NCI-H146 (cell line): ENCODE data around the gene SLC7A7.
"Not testable (repeated sequence)": the region's sequence is repeated elsewhere in the genome, so short reads cannot be mapped to it uniquely, and the experiment has no call there.

Experiments
- DNase-seq: peaks from one replicate; lab custom pipeline; 2025; lab: John Stamatoyannopoulos, UW

SLC7A7 gene

GRCh38 chr14:22843123-22843925 is 28.1 kb upstream of the SLC7A7 start:
- DNase-seq: no peak

DNA sequence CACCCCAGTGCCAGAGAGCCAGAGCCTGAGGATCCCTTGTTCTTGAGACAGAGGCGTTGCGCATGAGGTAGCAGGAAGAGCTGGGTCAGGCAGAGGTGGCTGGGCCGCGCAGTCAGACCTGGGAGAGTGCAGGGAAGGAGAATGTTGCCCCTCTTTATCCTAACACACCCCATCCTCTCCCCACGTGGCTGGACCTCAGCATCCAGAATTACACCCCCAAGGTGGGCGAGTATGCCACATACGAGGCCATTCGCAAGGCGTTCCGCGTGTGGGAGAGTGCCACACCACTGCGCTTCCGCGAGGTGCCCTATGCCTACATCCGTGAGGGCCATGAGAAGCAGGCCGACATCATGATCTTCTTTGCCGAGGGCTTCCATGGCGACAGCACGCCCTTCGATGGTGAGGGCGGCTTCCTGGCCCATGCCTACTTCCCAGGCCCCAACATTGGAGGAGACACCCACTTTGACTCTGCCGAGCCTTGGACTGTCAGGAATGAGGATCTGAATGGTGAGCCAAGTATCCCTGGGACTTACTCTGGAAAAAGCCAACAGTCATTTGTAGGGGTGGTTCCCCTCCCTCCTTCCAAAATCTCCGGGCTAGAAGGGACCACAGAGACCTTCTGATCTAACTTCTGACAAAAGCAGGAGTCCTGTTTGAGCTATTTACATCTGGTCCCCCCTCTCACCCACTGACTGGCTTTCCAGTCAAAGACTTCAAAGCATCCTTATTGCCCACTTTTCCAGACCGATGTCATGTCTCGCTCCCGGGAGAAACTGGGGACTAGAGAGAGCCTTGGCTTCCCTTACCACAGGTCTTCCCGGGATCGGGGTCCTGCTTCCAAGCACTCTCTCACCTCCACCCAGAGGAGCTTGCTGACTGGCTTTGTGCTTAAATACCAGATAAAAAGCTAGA is 27.2 kb upstream of the SLC7A7 start:
- DNase-seq: no peak

- no peak for DNase-seq
These were observed 26.5 kb upstream of the SLC7A7 start for GRCh38 chr14:22841769-22842168.

GRCh38 chr14:22841311-22841710 is 26.1 kb upstream of the SLC7A7 start:
- no peak for DNase-seq

DNA sequence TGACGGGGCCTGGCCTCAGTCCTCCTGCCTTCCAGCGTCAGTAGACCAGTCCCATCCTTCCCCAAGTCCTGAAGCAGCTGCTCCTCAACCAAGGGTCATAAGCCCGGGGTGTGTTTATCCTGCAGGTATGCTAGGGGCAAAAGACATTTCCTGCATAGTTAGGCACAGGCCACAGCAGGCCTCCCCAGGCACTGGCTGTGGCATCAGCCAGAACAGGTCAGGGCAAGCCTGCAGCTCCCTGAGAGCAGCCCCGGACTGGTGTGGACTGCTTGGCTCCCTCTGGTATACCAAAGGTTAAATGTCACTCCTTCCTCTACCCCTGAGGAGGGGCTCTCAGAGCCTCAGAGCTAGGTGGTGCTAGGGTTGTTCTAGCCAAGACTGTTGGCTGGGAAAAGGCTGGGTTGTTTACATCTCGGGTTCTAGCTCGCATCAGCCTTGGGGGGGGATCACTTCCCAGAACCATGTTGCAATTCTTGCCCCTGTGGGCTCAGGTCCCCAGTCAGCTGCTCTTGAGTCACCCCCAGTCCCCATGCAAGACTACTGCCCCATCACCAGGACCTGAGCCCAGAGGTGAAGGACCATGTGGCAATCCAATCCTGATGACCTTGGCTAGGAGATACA is 24.0 kb upstream of the SLC7A7 start:
- no peak for DNase-seq

DNA sequence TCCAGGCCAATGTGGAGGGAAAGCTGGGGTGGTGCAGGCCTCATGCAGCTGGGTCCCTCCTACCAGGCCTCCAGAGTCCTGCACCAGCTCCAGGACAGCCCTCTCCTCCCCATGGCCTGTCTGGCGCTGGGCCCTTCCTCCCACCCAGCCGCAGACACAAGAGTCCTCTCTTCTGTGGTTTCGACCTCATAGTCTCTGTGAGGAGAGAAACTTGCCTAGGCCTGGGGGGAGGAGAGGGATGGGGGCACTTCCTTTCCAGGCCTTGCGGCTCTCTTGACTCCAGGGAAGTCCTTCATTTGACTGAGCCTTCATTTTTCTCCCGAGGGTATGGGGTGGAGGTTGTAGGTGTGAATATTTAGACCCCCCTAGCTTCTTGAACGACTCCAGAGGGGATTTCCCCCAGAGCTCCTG is 23.4 kb upstream of the SLC7A7 start:
- DNase-seq: no peak

DNA sequence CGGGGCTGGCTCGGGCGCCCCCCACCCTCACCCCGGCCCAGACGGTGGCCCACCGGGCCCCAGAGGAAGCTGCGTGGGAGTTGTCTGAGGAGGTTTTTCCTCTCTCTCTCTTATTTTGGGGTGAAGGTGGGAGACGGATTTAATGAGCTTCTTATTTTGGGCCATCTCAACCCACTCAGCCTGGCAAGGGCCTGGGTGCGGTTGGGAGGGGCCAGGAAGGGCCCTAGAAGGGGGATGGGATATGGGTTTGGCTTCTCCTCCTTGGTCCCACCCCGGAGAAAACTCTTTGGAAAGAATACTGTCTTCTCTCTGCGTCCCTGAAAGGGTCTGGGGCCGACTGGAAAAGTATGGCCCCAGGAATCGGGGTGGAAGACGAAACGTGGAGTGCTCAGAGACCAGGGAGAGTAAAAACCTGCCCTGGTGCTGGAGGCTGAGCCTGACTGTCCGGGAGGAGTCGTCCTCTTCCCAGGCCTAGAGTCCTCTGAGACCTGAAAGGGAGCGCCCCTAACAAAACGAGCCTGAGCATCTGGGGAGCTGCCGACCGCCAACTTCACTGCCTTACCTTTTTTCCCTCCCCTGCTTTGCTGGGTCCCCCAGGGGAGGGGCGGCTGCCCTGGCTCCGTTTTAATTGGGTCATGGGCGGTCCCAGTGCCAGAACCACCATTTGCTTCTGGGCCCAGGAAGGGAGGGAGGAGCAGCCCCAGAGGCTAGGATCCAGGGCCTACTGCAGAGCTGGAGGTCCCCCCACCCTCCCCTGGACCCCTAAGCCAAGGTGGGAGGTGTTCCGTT is 22.7 kb upstream of the SLC7A7 start:
- DNase-seq: no peak

DNA sequence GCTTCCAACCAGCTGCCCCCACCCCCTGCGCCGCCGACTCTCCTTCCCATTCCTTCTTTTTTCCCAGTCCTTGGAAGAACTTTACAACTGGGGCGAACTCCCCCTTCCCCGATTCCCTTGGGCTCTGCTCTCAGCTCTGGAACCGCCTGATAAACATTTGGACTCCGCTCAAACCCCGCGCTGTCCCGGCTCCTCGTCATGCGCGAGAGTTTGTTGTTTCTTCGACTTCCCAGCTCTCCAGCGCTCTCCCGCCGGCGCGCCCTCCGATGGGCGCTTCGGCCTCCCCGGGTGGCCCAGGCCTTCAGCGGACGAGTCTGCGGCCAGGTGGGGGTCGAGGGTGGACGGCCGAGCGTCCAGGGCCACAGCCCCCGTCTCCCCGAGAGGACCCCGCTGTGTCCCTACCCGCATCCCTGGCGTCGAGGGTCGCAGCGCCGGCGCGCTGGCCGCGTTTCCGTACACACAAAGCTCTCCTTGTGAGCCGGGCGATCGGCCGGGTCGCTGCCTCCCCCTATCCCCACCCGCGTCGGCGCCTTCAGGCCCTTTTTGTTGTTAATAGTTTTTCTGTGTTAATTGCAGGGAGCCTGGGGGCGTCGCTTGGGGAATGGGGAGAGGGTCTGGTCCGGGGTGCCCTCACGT is 22.0 kb upstream of the SLC7A7 start:
- DNase-seq: peak; percentile 17

DNA sequence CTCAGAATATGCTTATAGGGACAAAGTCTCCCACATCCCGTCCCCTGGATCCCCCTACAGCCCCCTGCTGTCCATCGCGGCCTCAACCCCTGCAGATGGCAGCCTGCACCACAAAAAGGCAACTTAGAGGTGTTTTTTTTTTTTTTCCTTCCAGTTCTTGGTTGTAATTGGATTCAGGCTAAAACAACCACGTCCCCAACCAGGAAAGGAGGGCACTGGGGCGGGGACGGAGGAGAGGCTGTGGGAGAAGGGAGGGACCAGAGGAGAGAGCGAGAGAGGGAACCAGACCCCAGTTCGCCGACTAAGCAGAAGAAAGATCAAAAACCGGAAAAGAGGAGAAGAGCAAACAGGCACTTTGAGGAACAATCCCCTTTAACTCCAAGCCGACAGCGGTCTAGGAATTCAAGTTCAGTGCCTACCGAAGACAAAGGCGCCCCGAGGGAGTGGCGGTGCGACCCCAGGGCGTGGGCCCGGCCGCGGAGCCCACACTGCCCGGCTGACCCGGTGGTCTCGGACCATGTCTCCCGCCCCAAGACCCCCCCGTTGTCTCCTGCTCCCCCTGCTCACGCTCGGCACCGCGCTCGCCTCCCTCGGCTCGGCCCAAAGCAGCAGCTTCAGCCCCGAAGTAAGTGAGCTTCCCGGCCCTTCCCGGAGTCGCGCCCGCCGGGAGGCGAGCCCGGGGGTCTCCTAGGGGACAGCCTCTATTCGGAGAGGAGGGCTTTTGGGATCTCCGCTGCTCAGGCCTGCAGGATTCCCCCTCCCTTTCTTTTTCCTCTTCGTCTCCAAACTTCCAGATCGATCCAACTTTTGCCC is 21.3 kb upstream of the SLC7A7 start, which contains the start of gene MMP14:
MMP14 (plus strand) TSS at position 285 of the 813 bp plus-strand sequence; CDS start at position 518, 233 bp downstream.
- no peak for DNase-seq

DNA sequence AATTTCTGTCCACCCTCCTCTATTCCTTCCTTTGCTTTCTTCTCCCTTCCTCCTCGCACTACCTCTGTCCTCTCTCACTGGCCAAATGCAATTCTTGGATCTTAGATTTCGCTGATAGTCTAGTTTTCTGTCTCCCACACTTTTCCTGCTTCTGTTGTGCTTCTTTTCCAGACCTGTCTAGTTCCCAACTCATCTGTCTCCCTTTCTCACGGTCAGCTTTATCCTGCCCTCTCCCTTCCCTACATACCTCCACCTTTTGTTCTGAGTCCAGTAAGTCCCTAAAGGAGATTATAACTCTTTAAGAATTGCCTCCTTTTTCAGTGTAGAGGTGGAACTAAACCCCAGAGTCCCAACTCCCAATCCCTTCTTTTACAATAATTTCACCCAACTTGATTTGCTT is 20.3 kb upstream of the SLC7A7 start:
- DNase-seq: no peak

GRCh38 chr14:22830443-22831010 is 15.3 kb upstream of the SLC7A7 start:
- DNase-seq: no peak

DNA sequence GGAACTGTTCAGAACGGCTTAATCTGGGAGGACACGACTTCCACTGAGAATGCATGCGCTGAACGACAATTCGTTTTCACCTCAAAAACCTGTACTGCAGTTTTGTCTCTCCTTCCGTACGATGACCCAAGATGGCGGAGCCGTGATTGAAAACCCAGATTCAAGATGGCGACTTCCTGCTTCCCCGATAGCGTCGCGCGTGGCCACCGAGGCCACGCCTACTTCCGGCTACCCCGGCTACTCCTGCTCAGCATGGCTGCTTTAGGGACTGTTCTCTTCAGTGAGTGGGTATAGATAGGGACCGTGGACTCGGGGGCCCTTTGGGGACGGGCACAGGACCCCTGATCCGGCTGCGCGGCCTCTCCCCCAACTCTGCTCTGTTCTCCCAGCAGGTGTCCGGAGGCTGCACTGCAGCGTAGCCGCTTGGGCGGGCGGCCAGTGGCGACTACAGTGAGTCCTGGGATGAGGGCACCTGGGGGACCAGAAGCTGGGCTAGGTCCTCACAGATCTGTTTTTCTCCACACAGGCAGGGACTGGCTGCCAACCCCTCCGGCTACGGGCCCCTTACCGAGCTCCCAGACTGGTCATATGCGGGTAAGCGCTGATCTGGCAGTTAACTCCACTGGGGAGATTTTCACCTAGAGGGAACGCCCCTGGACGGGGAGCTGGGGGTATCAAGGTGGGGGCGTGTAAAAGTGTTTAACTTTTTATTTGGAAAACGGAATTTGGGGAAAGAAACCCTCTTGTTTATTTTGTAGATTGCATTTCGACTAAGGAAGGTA is 14.6 kb upstream of the SLC7A7 start, which contains the start of gene MRPL52:
MRPL52 (plus strand) TSS at position 227 of the 782 bp plus-strand sequence; CDS start at position 253, 26 bp downstream.
- DNase-seq: peak; percentile 89

GRCh38 chr14:22829076-22829660 is 13.9 kb upstream of the SLC7A7 start:
- DNase-seq: not testable (repeated sequence)

- peak; percentile 10 for DNase-seq
These were observed 9.6 kb upstream of the SLC7A7 start for GRCh38 chr14:22824711-22825359.

DNA sequence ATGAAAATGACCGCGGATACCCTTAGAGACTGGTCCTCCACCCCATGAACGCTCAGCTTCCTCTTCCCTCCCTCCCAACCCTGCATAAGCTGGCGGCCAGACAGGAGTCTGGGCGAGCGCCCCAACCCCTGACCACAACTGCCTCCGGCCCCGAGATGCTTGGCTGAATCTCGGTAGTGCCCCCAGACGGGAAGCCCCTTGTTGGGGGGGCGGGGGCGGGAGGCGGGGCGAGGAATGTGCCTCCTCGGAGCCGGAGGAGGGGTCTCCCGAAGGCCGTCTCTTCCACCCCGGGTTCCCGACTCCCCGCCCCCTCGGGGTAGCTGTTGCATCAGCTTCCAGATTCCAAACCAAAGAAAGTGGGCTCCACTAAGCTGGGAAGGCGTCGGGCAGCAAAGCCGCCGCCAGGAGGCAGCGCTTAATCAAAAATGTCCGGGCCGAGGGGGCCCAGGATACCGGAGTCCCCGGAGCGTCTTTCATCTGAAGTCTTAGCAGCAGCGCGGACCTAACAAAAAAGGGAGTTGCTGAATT is 7.4 kb upstream of the SLC7A7 start:
- peak; percentile 40 for DNase-seq

DNA sequence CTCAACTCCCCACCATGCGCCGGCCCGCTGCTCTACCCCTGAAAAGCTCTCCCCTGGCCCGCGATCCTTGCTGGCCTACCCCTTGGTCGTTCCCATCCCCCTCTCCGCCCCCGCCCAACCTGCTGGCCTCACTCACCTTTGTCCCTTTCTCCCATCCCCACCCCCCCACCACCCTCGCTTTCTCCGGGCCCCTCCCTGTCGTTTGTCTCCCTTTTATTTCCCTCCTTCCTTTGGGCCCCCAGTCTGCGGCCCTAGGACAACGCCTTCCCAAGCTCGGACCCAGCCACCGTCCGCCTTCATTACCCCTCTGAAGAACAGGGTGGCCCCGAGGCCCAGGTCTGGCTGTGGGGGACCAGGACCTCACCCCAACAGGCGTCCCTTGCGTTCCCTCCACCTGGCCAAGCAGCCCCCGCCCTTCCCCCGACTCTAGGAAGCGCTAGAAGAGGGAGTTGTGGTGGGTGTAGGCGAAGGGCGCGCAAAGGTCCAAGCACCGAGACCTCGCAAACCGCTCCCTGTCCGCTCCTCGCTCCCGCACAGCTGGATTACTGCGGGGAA is 6.9 kb upstream of the SLC7A7 start:
- DNase-seq: no peak
